Breast epithelium (tissue), 4 donors: ENCODE results near the gene RPLP1. TPM values are rescaled to one million over a fixed set of nuclear protein-coding genes. Genes with fewer than 3 reads are reported as not detected.

Experiments
- DNase-seq, 2 donors: peaks; one replicate each; pipeline ENCODE4 v3.0.0-alpha.2; 2019; ENCODE audit warnings: low spot score in 2 of 2
- H3K27ac ChIP-seq, 2 donors: fragments of 200-600 bp; sonication (generic) in 1 of 2; one replicate each; pipeline ENCODE4 v1.5.1; 2016 to 2019; ENCODE audit warnings: mild to moderate bottlenecking in 1 of 2
- H3K27me3 ChIP-seq, 2 donors: fragments of 200-600 bp; sonication (generic) in 1 of 2; one replicate each; pipeline versions ENCODE4 v1.5.1 to v1.6.0; 2017 to 2019; ENCODE audit warnings: control low read depth in 1 of 2, mild to moderate bottlenecking in 1 of 2
- H3K36me3 ChIP-seq: fragments of 200-600 bp; one replicate; pipeline ENCODE4 v1.5.1; 2019
- H3K4me1 ChIP-seq, 2 donors: fragments of 200-600 bp; sonication (generic); one replicate each; pipeline ENCODE4 v1.5.1; 2016 to 2019; ENCODE audit warnings: control low read depth in 1 of 2
- H3K4me3 ChIP-seq, 3 donors: fragments of 200-600 bp; sonication (generic); 1 replicate in 2 of 3; 2 replicates in 1 of 3; pipeline ENCODE4 v1.5.1; 2016 to 2019; ENCODE audit warnings: mild to moderate bottlenecking in 3 of 3, moderate library complexity in 2 of 3
- H3K9me3 ChIP-seq, 2 donors: fragments of 200-600 bp; sonication (generic) in 1 of 2; one replicate each; pipeline ENCODE4 v1.5.1; 2016 to 2019; ENCODE audit warnings: control low read depth in 1 of 2
- CTCF ChIP-seq, 3 donors: fragments of 450-650 bp; IDR thresholded peaks; one replicate each; pipeline ENCODE4 v1.5.1; 2016 to 2017; ENCODE audit warnings: antibody characterized with exemption in 3 of 3, mild to moderate bottlenecking in 3 of 3, moderate library complexity in 3 of 3
- POLR2A ChIP-seq: fragments of 450-650 bp; IDR thresholded peaks from one replicate; pipeline ENCODE4 v1.6.1; 2016; ENCODE audit warnings: antibody characterized with exemption, mild to moderate bottlenecking, moderate library complexity
- POLR2AphosphoS5 ChIP-seq, 3 donors: sonication (generic); formaldehyde crosslinking; IDR thresholded peaks; one replicate each; pipeline ENCODE4 v1.6.1; 2017; ENCODE audit warnings: antibody characterized with exemption in 3 of 3
- intact Hi-C: fragments of 100-400 bp; cut with DNase I; formaldehyde crosslinking; loops from one replicate; pipeline ENCODE4 v1.15.1; 2023; ENCODE audit warnings: low total_unique reads
- total RNA-seq, 3 donors: library from RNA; depleted of rRNA; stranded (reverse); fragments of >200 nt; gene quantifications; one replicate each; pipeline ENCODE4 v1.1.0, GENCODE V29; 2016

Gene RPLP1
- total RNA-seq, 3 donors from 2014 or later, result 624 to 881 (median 805) TPM

- Histone ChIP-seq H3K27ac (peak overlapping the region; percentile 84 to 93), H3K4me3 (peak overlapping the region; percentile 75 to 89 (median 86)), H3K27me3 (no peaks in the 10 kb centered on the region), H3K36me3 (no peaks in the 10 kb centered on the region), H3K9me3 (no peaks in the 10 kb centered on the region), H3K4me1 (peaks cover 0 to 5% of the 10 kb centered on the region in 2 donors)
- intact Hi-C loops, result loop anchor here (5.0 kb wide), 1 partner anchor 682 kb away; no protein-coding TSS in a partner anchor
- TF ChIP-seq POLR2A (no peak), POLR2AphosphoS5 (IDR thresholded peaks at IDR 0.05) (peak in 1 of 3 donors; percentile 72), CTCF (IDR thresholded peaks at IDR 0.05) (no peak)
- DNase-seq, result peak in 1 of 2 donors; percentile 86
These were observed 37.9 kb upstream of the RPLP1 start for GRCh38 chr15:69414701-69415167.

- H3K36me3 ChIP-seq, result no peaks in the 10 kb centered on the region
- peak overlapping the region in 1 of 3 donors; percentile 89 for H3K4me3 ChIP-seq
- intact Hi-C loops, result no loop called here
- no peaks in the 10 kb centered on the region for H3K9me3 ChIP-seq
- DNase-seq, result no peak
- H3K27me3 ChIP-seq, result no peaks in the 10 kb centered on the region
- TF ChIP-seq POLR2AphosphoS5 (IDR thresholded peaks at IDR 0.05) (no peak), CTCF (IDR thresholded peaks at IDR 0.05) (no peak), POLR2A (no peak)
- peak overlapping the region; percentile 21 to 93 for H3K27ac ChIP-seq
- peaks cover 0 to 5% of the 10 kb centered on the region in 2 donors for H3K4me1 ChIP-seq
These were observed 37.2 kb upstream of the RPLP1 start for GRCh38 chr15:69415381-69415780.

- no peak for TF ChIP-seq POLR2AphosphoS5 (IDR thresholded peaks at IDR 0.05)
- no peak for TF ChIP-seq POLR2A
- no peak for TF ChIP-seq CTCF (IDR thresholded peaks at IDR 0.05)
- H3K4me1 ChIP-seq, result peaks cover 0 to 5% of the 10 kb centered on the region in 2 donors
- H3K9me3 ChIP-seq, result no peaks in the 10 kb centered on the region
- no peaks in the 10 kb centered on the region for H3K27me3 ChIP-seq
- no peak for DNase-seq
- H3K36me3 ChIP-seq, result no peaks in the 10 kb centered on the region
- H3K27ac ChIP-seq, result no peak overlapping the region
- H3K4me3 ChIP-seq, result no peak overlapping the region
- intact Hi-C loops, result no loop called here
These were observed 35.0 kb upstream of the RPLP1 start for GRCh38 chr15:69417581-69417980.

GRCh38 chr15:69421498-69421897 lies 31.1 kb upstream of the RPLP1 start:
- Histone ChIP-seq H3K27me3 (no peaks in the 10 kb centered on the region), H3K27ac (peak overlapping the region in 1 of 2 donors; percentile 64), H3K4me1 (no peaks in the 10 kb centered on the region), H3K36me3 (no peaks in the 10 kb centered on the region), H3K4me3 (no peak overlapping the region), H3K9me3 (no peaks in the 10 kb centered on the region)
- DNase-seq, result no peak
- TF ChIP-seq CTCF (IDR thresholded peaks at IDR 0.05), result no peak
- no peak for TF ChIP-seq POLR2AphosphoS5 (IDR thresholded peaks at IDR 0.05)
- TF ChIP-seq POLR2A, result no peak
- intact Hi-C loops, result no loop called here

- no peak for TF ChIP-seq POLR2A
- TF ChIP-seq CTCF (IDR thresholded peaks at IDR 0.05), result no peak
- no peak for TF ChIP-seq POLR2AphosphoS5 (IDR thresholded peaks at IDR 0.05)
- peak in 1 of 2 donors; percentile 74 for DNase-seq
- Histone ChIP-seq H3K9me3 (no peaks in the 10 kb centered on the region), H3K4me1 (no peaks in the 10 kb centered on the region), H3K4me3 (no peak overlapping the region), H3K27ac (peak overlapping the region; percentile 32 to 64), H3K36me3 (no peaks in the 10 kb centered on the region), H3K27me3 (no peaks in the 10 kb centered on the region)
- intact Hi-C loops, result no loop called here
These were observed 30.2 kb upstream of the RPLP1 start for GRCh38 chr15:69422336-69422895.
